A172 (cell line): ENCODE data around the gene CCDC85C. TPM values are rescaled to one million over a fixed set of nuclear protein-coding genes. Genes with fewer than 3 reads are reported as not detected.

Experiments
- DNase-seq: peaks from one replicate; pipeline ENCODE4 v3.0.0-alpha.2; 2015; ENCODE audit warnings: low spot score
- total RNA-seq: library from RNA; depleted of rRNA; stranded (reverse); fragments of >200 nt; shearing (Covaris generic); gene quantifications from 2 replicates; pipeline ENCODE4 v1.2.3, GENCODE V29; 2014

Gene CCDC85C
- total RNA-seq, 1 experiment from 2014 or later, result 84.9 TPM

DNA sequence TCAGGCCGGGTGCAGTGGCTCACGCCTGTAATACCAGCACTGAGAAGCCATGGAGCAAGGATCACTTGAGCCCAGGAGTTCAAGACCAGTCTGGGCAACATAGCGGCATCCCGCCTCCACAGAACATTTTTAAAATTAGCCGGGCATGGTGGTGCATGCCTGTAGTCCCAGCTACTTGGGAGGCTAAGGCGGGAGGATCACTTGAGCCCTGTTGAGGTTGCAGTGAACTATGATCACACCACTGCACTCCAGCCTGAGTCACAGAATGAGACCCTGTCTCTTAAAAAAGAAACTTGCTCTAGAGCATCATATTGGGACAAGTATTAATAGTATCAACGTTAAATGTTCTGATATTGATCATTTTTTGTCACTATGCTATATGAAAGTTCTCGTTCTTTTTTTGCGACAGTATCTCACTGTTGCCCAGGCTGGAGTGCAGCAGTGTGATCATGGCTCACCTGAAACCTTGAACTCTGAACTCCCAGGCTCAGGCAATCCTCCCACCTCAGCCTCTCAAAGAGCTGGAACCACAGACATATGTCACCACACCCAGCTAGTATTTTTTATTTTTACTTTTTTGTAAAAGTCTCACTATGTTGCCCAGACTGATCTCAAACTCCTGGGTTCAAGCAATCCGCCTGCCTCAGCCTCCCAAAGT lies 47.7 kb downstream of the CCDC85C start:
- DNase-seq, result no peak

DNA sequence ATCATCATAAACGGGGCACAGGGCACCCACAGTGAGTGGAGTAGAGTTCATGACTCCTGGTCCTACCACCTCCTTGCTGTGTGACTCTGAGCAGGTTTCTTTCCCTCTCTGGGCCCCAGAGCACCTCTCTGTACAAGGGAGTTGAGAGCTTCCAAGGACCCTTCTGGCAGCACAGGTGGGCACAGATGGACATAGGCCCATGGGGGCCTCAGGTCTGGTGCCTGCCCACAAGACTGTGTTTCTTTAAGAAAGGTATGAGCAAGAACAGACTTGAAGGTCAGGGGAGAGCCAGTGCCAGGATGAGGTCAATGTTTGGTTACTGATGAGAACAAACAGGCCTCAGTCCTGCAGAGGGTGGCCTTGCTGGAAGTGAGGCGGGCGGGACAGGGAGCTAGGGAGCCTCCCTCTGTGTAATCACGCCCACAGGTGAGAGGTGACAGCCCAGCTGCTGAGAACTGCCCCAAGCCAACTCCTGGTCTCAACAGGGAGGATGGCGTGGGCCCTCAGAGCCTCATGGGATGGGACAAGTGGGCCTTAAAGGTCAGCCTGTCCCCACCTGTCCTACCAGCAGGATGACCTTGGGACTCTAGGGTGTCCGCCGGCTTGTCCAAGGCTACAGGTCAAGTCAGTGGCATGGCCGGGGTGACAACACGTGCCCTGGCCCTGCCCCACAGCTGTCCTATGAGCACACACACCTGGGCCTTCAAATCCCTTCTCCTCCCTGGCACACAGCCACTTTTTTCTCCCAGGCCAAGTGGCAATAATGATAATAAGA lies 49.1 kb downstream of the CCDC85C start:
- DNase-seq, result no peak

DNA sequence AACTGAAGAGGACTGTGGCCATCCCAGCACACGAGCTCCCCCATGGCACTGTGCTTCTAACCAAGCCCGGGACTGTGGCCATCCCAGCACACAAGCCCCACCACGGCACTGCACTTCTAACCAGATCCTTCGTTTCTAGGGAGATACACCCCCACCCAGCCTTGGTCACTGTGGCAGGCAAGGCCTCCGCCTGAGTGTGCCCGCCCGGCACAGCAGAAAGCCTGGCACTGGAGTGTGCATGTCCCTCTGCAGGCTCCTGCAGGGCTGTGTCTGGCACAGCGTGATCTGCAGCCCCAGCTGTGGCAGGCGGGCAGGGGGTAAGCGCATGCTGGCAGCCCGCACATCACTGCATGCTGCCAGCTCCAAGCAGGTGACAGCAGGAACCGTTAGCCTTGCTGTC lies 49.8 kb downstream of the CCDC85C start:
- DNase-seq, result no peak

DNA sequence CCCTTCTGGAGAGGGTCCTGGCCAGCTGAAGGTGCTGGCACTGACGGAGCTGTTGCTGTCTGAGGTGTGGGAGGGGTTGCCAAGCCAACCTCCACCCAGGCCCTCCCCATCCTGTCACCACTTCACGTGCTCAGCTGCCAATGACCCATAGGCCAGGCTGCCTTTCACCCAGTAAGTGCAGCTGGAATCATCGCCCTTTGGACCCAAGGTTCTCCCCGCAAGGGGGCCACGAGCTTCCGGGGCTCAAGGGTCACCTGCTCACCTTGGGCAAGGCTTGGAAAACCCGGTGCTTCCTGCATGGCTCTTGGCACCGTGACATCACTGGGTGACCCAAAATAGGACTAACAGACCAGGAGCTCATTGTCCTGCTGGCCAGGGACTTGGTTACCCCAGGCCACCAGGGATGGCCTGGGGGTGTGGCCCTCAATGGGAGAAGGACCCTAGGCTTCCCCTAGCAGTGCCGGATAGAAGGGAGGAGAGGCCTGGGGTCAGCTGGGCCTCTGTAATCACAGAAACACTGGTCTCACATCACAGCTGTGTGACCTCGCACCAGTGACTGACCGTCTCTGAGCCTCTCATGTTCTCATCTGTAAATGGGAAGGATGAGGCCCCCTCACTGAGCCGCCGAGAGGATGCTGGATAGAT lies 51.3 kb downstream of the CCDC85C start:
- DNase-seq, result no peak

DNA sequence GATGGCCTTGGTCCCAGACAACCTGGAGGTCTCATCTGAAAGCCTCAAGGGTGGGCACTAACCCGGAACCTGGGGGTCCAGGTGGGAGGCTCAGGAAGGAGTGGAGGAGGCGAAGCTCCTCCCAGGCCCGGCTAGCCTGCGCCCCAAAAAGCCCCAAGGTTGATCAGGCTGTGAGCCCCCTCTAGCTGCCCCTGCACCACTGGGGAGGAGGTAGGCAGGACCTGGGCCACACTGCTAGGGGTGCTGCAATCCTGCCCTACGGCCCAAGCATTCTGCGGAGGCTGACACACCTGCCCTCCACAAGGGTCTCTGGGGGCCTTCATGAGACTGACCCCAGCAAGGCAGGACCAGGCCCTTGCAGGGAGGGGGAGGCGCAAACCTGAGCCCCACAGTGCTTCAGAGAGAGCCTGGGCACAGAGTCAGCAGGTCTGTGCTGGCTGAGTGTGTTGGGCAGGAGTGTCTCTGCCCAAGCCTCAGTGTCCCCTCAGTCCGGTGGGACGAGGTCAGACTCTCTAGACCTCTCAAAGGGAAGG lies 51.9 kb downstream of the CCDC85C start:
- no peak for DNase-seq

DNA sequence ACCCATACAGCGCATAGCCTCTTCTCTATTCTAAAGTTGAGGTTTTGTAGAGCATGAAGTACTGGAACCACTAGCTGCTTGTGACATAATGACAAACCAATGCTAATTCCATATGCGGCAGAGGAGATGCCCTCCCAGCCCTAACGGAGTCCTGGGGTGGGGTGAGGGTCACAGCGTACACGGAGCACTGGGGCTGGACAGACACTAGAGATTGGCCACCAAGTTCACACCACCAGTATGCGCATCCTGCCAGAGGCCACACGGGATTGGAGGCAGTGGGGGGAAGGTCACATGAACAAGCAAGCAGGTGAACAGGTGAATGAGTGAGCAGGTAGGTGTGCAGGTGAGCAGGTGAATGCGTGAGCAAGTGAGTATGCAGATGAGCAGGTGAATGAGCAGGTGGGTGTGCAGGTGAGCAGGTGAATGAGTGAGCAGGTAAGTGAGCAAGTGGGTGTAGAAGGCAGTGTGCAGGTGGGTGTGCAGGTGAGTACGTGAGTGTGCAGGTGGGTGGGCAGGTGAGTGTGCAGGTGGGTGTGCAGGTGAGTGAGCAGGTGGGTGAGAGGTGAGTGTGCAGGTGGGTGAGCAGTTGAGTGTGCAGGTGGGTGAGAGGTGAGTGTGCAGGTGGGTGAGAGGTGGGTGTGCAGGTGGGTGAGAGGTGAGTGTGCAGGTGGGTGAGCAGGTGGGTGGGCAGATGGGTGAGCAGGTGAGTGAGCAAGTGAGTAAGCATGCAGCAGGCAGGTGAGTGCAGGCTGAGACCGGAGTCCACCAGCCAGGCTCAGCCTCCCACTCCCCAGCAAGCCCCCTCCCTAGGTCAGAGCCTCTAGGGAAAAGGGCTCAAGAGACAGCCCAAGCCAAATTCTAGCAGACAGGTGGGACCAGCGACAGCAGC lies 52.7 kb downstream of the CCDC85C start:
- no peak for DNase-seq

DNA sequence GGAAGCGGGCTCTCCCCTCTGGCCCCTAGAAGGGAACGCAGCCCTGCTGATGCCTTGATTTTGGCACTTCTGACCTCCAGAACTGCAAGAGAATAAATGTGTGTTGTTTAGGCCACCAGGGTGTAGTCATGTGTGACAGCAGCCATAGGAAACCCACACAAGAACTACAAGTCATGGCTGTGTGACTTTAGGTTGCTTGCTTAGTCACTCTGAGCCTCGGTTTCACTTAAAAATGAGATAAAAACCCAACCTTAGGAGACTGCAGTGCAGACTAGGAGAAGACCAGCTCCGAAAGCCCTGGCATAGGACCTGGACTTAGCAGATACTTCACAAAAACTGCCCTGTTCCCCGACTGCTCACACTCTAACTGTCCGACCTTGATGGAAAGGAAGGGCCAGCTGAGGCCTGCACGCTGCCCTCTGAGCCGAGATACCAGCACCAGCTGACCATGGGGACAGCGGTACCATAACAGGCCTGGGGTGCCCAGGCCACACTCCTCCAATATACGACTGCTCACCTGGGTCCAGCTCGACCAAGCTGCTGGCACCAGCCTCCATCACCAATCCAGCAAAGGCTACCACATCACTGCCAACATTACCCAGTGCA lies 53.5 kb downstream of the CCDC85C start:
- no peak for DNase-seq

DNA sequence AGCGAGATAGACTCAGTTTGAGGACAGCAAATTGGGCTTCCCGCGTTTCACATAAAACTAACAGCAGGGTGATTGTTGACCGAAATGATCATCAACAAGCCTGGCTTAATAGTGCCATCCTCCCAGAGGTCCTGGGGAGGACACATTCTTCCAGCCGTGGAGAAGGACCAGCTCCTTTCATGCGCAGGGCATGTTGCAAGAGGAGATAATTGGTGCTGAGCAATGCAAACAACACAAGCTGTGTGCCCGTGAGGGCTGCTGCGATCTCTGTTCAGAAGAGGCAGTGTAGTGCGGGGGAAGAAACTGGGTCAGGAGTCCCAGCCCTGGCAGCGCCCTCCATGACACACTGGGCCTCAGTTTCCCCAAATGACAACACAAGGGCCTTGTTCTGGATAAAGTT lies 54.3 kb downstream of the CCDC85C start:
- no peak for DNase-seq

DNA sequence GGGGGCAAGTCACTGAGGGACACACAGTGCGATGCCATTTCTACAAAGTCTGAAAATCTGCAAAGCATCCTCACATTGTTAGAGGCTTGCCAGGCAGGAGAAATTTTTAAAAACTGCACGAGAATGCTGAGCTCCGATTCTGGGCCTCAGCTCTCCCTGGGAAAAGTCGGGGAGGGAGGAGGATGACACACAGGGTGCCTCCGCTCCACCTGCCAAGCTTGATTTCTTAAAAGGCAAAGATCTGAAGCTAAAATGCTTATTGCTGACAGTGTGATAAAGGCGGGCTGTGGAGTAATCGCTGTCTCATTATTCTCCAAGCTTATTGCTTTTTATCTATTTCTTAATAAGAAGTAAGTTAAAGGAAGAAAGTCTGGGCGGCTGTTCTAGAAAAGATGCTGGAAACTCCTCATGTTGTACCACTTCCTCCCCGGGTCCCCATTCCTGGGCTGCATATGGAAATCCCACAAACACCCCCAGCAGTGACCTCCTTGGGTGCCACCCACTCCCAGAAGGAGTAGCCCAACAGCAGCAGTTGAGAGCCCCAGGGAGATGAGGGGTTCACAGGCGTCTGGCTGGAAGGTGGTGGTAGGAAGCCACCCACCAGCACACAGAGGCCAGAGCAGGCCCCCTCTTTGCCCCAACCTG lies 55.0 kb downstream of the CCDC85C start:
- no peak for DNase-seq

DNA sequence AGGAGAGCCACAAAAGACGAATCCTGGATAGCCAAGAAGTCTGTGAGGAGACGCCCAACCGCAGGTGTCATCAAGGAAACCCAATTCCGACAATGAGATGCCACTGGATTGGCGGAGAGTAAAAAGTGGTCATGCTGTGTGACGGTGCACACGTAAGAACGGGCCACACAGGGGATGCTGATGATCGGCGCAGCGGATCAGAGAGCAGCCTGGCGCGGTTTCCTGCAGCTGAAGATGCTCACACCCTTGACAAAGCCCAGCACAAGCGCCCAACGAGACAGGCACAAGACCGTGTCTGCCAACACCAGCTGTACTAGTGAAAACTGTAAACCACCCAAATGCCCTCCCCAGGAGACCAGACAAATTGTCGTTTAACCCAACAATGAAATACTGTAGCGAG lies 55.8 kb downstream of the CCDC85C start:
- no peak for DNase-seq

DNA sequence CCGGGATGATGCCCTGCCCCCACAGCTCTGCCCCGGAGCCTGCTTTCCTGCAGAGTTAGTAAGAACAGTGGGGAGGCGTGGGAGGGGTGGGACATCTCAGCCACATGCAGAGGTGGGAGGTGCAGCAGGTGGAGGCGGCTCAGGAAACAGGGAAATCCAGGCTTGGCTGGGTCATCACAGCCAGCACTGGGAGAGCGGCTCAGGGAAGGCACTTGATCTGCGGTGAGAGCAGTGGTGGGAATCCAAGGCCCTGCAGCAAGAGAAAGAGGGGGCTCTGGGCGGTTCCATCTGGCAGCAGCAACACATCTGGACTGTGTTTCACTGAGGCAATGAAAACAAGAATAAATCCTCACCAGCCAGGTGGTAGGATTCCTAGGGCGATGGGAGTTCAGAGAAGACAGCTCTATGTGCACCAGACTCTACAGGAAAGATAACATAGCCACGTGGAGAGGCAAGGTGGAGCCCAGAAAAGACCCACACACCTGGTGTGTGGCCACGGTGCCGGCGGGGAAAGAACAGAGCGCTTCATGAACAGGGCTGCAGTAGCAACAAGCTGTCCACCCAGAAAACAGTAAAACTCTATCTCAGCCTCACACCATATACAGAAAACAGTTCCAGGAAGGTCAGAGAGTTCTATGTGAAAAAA lies 57.6 kb downstream of the CCDC85C start:
- DNase-seq, result no peak

DNA sequence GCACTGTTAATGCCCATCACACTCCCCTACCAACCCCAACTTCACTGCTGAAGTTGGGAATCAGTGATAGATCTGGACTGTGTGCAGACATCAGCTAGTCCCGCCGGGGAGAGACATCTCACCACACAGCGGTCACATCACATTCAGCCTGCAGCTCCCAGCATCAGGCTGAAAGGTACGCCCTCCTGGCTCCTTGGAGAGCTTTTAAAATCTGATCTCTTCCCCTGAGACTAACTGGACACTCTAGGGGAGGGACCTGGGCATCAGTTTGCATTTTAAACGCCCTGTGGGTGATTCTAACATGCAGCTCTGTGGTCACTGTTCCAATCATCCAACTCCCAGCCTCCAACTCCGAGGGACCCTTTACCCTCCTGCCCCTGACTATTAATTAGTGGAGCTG lies 58.4 kb downstream of the CCDC85C start:
- no peak for DNase-seq

DNA sequence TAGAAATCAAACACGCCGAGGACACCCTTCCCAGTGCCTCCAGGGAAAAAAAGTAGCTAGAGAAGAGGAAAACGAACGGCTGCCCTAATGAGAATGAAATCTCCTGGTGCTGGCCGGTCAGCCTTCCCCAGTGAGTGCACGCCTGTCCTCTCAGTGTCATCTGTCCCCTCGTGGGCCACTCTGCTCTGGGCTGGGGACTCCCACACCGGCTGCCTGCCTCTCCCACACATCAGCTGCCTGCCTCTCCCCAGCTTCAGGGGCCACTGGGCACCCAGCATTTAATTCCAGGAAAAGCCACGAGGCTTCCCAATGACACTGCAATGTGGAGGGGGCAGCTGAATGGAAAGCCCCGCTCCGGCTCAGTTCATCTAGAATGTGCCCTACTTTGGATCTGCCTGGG lies 59.0 kb downstream of the CCDC85C start:
- no peak for DNase-seq

DNA sequence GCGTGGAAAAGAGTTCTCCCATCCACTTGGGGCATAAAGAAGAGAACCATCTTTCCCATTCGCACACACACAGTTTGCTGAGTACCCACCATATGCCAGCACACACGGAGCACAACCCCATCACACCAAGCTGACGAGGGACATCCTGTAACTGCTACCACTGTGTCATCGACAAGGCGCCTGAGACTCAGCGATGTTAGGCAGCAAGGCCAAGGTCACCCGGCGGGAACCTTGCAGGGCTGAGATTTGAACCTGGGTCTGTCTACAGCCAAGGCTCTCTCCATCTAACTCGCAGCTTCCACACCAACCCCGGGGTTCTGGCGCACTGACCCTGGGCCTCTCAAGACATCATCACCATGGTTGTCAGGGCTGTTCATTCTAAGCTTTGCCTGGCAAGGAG lies 60.0 kb downstream of the CCDC85C start:
- no peak for DNase-seq

DNA sequence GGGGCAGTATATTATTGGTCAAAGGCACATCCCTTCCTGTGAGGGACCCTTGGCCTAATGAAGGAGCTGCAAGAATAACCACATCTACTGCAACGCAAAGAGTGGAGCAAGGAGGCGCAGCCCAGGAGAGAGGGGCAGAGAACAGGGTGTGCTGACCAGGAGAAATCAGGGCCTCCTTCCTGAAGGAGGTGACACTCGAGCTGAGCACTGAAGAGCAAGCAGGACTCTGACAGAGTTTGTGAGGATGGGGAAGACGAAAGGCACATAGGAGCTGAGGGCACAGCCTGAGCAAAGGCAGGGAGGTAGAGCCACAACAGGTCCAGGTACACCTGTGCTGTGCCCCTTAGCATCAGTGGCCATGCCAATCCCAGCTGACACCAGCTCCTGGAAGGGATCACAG lies 60.6 kb downstream of the CCDC85C start:
- DNase-seq, result no peak

DNA sequence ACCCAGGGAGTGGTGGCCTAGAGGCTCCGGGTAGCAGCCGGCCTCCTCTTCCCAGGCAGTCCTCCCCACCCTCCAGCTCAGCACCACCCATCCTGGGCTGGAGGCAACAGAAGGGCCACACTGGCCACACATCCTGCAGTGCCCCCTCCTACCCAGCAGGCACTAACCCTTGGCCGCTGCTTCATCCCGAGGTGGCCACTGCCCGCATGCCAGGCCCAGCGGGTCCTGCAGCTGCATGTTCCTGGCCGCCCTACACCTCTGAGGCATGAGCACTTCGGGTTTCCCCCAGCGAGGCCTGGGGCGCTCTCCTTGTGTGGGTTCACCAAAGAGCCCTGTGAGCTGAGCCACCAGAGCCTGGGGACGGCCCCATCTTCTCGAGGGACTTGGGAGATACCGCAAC lies 61.4 kb downstream of the CCDC85C start:
- no peak for DNase-seq

DNA sequence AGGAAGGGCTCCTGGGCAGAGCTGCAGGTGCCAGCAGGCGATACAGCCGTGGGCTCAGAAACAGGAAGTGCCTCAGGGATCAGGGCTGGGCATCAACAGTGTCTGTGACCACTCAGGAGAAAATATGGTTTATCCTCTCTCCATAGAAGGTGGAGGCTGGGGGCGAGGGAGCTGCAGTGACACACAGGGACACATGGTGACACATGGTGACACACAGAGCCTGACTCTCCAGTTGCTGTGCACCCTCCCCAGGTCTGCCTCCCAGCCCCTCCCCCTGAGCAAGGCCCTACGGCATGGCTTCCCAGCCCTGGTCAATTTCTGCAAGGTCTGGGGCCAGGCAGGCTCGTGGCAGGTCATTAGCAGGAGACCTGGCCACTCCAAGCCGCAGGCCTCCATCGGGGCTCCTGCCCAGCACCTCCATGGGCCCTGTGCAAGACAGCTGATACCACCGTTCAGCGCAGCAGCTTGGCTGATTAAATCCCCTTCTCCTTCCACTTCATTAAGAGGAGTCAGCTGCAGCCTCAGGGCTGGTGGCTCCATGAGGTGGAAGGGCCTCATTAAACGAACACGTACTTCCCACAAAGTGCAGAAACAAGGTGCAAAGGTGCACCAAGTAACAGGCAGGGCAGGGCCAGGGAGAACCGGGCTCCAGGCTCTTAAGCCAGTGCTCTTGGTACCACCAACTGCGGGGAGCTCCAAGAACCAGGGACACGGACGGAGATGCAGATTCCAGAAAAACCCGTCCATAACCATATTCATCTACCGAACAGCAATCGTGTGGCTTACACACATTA lies 62.1 kb downstream of the CCDC85C start:
- no peak for DNase-seq

DNA sequence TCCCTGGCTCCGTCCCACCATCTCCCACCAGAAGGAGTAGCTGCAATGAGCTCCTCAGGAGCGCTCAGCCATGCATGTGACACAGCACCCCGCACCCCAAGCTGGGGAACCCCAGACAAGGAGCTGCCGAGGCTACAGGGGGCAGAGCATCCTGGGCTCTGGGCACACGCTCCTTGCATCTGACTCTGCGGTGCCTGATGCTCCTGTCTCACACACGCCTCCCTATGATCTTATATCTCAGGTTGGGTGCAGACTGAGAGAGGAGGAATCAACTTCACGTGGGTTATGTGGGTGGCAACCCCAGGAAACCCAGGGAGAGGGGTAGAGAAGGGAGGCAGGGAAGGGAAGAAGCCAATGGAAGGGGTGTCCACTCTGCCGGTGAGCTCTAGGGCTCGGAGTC lies 62.8 kb downstream of the CCDC85C start:
- DNase-seq, result no peak

DNA sequence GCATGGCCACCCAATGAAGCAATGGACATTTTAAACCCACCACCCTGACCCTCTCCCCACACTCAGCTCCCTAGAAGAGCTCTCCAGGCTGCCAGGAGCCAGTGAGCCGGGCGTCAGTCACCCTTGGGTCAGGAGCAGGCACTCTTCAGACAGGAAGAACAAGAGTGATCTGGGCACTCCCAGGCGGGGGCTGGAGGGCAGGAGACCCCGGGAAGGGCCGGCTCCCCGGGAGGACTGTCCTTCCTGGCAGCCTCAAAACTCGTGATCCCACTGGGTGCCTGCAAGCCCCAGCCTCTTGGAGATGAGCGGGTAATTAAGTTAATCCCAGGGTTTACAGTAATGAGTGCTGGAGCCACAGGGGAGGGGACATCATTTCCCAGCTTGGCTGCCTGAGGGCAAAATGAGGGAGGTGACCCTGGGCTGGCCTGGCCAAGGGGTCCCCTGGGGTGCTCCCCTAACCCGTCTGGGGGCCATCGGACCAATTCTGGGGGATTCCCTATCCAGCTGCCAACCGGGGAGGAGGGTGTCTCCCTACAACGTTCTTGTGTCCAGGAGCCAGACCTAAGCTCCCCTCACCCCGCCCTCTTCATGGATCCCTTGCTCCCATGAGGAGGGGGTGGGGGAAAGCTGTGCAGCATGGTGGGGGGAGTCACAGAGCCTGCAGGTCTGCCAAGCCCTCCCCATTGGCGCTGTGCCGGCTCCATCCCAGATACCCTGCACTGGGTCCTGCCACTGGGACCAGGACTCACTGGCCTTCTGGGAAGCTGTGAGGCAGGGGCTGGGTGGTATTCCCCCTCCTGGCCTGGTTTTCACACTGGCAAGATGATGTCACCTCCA lies 63.6 kb downstream of the CCDC85C start:
- DNase-seq, result no peak
